WERI-Rb-1 (cell line): ENCODE results near the gene SCN4A.
"Not testable (repeated sequence)": the region's sequence is repeated elsewhere in the genome, so short reads cannot be mapped to it uniquely, and the experiment has no call there.

Source experiments
- DNase-seq: peaks from one replicate; pipeline ENCODE4 v3.0.0-alpha.2; 2020
- H3K27ac ChIP-seq: fragments of 250-450 bp; sonication (Bioruptor Pico); 2 replicates; pipeline ENCODE4 v1.5.1; 2020; ENCODE audit warnings: mild to moderate bottlenecking, moderate library complexity
- H3K27me3 ChIP-seq: fragments of 250-450 bp; sonication (Bioruptor Pico); 2 replicates; pipeline ENCODE4 v1.5.1; 2021; ENCODE audit warnings: mild to moderate bottlenecking, low read depth, moderate library complexity; ENCODE audit not compliant: insufficient read depth, severe bottlenecking
- H3K36me3 ChIP-seq: fragments of 250-450 bp; sonication (Bioruptor Pico); 2 replicates; pipeline ENCODE4 v1.5.1; 2020; ENCODE audit warnings: mild to moderate bottlenecking, moderate library complexity
- H3K4me3 ChIP-seq: 2 replicates; pipeline ENCODE4 v1.5.1; 2011; ENCODE audit warnings: low read depth, mild to moderate bottlenecking, control low read depth, low read length
- H3K9me3 ChIP-seq: fragments of 250-450 bp; sonication (Bioruptor Pico); 2 replicates; pipeline ENCODE4 v1.5.1; 2021; ENCODE audit warnings: mild to moderate bottlenecking, moderate library complexity; ENCODE audit not compliant: severe bottlenecking
- TF ChIP-seq, protein P1 (sequence below): IDR thresholded peaks from 2 replicates; pipeline ENCODE4 v1.5.1; 2011; ENCODE audit warnings: low read depth, mild to moderate bottlenecking, control low read depth, inconsistent platforms, low read length

SCN4A gene

DNA sequence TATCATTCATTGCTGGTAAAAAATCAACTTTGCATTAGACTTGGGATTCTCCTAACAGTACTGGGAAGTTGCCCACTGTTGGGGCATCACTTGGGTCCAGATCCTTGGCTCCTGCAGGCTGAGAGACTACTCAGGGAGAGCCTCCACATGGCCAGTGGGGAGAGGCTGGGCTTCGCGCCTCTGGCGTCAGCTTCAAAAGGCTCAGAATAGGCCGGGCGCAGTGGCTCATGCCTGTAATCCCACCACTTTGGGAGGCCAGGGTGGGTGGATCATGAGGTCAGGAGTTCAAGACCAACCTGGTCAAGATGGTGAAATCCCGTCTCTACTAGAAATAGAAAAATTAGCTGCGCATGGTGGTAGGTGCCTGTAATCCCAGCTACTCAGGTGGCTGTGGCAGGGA is 58.2 kb downstream of the SCN4A start:
- no peaks in the 10 kb centered on the region for H3K9me3 ChIP-seq
- DNase-seq, result no peak
- no peaks in the 10 kb centered on the region for H3K27me3 ChIP-seq
- no peak overlapping the region for H3K27ac ChIP-seq
- H3K4me3 ChIP-seq, result no peak overlapping the region
- H3K36me3 ChIP-seq, result no peaks in the 10 kb centered on the region
- TF ChIP-seq, protein P1, sequence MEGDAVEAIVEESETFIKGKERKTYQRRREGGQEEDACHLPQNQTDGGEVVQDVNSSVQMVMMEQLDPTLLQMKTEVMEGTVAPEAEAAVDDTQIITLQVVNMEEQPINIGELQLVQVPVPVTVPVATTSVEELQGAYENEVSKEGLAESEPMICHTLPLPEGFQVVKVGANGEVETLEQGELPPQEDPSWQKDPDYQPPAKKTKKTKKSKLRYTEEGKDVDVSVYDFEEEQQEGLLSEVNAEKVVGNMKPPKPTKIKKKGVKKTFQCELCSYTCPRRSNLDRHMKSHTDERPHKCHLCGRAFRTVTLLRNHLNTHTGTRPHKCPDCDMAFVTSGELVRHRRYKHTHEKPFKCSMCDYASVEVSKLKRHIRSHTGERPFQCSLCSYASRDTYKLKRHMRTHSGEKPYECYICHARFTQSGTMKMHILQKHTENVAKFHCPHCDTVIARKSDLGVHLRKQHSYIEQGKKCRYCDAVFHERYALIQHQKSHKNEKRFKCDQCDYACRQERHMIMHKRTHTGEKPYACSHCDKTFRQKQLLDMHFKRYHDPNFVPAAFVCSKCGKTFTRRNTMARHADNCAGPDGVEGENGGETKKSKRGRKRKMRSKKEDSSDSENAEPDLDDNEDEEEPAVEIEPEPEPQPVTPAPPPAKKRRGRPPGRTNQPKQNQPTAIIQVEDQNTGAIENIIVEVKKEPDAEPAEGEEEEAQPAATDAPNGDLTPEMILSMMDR, result no peak

DNA sequence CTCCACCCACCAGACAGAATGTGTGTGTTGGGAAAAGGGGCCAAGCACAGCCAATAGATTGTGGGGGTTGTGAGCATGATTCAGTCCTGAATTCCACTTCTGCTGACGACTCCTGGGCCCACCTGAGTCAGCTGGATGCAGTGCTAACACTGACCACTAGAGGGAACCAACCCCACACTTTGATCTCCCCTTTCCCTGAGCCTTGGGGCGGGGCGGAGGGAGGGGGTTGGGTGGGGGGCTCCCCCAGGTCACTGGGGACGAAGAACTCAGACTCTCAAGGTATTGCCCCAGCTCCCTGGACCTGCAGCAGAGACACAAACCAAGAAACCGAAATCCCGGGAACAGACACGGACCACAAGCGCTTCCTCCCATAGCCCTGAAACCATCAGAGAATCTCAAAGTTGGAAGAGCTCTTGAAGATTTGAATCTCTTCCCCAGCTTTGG is 61.0 kb downstream of the SCN4A start:
- no peaks in the 10 kb centered on the region for H3K36me3 ChIP-seq
- peak; percentile 71 for DNase-seq
- H3K9me3 ChIP-seq, result no peaks in the 10 kb centered on the region
- TF ChIP-seq, protein P1, result peak; percentile 81
- H3K27ac ChIP-seq, result no peak overlapping the region
- no peaks in the 10 kb centered on the region for H3K27me3 ChIP-seq
- no peak overlapping the region for H3K4me3 ChIP-seq

DNA sequence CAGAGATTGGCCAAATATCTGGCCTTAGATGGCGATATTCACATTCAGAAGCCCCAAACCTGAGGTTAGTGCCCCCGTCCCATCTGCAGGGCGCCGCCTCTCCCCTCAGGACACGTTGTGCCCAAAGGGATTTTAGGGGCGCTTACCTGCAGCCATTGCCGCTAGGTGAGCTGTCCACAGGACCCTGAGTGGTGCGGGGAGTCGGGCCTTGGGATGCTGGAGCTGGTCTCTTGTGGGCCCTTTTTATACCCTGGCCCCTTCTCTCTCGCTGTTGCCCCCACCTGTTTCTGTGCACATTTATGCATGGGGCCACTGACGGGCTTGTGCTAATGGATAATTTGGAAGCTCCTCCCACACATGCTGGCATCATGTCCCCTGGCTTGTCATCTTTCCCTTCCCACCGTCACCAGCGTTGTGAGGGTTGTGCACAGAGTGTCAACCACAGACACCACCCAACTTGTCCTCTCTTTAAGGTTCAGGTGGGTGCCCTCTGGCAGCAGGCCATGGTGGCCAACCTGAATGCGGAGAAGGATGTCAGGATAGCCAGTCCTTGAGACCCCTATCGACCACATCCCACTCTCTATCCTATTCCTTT is 61.6 kb downstream of the SCN4A start, which contains the start of gene CSHL1:
TSS of gene CSHL1 (minus strand) at position 218 of the 595 bp plus-strand sequence. CDS start at position 156, 62 bp downstream.
- DNase-seq, result no peak
- no peak within 1 kb of the TSS for H3K4me3 ChIP-seq
- H3K36me3 ChIP-seq, result no peaks in the 10 kb centered on the region
- TF ChIP-seq, protein P1, result no peak
- no peak within 1 kb of the TSS for H3K27ac ChIP-seq
- no peaks in the 10 kb centered on the region for H3K9me3 ChIP-seq
- H3K27me3 ChIP-seq, result no peaks in the 10 kb centered on the region

DNA sequence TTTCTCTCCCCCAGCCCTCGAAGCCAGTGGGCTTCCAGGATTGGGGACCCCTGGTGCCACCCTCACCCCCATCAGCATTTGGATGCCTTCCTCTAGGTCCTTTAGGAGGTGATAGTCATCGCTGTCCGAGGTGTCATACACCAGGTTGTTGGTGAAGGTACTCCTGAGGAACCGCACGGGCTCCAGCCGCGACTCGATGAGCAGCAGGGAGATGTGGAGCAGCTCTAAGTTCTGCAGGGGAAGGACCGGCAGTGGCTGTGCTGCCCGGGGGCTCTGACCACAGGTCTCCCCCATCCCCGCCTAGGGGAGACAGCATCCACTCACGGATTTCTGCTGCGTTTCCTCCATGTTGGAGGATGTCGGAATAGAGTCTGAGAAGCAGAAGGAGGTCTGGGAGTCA is 62.6 kb downstream of the SCN4A start:
- TF ChIP-seq, protein P1, result no peak
- no peak overlapping the region for H3K27ac ChIP-seq

DNA sequence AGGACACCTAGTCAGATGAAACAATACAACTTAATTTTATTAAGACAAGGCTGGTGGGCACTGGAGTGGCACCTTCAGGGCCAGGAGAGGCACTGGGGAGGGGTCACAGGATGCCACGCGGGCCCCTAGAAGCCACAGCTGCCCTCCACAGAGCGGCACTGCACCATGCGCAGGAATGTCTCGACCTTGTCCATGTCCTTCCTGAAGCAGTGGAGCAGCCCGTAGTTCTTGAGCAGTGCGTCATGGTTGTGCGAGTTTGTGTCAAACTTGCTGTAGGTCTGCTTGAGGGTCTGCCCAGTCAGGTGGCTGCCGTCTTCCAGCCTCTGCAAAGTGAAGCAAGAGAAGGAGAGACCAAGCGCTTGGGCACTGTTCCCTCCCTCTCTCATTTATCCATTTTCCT is 63.1 kb downstream of the SCN4A start:
- not testable (repeated sequence) for H3K9me3 ChIP-seq, DNase-seq, H3K36me3 ChIP-seq

More for the DNA sequence above, 62.6 kb downstream of the SCN4A start:
- Histone ChIP-seq H3K4me3 (no peak overlapping the region), H3K27me3 (no peaks in the 10 kb centered on the region), H3K36me3 (no peaks in the 10 kb centered on the region), H3K9me3 (no peaks in the 10 kb centered on the region)
- DNase-seq, result no peak

DNA sequence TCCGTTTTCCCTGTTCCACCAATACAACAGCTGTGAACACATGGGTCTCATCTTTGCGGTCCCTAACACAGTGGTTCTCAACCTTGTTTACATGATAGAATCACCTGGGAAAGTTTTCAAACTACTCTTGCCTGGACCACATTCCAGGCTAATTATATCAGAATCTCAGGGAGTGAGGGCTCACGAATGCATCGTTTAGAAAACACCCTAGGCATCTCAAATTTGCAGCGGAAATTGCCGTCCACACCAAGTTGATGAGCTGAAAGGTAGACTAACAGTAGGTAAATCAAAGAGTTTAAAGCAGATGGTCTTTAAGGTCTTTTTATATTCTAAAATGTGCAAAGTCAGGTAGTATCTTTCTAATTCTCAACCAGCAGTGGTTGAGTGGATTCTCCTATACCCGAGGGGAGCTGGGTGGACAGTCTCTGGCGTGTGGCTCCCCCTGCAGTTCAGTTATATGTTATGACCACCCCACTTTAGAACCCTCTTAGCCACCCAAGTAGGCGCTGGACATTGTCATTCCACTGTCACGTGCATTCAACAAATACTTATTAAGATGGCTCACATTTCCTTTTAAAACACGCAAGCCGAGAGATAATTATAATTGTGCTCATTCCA is 65.4 kb downstream of the SCN4A start:
- not testable (repeated sequence) for H3K9me3 ChIP-seq, H3K36me3 ChIP-seq, H3K27ac ChIP-seq, H3K4me3 ChIP-seq, H3K27me3 ChIP-seq
- TF ChIP-seq, protein P1, result peak; percentile 59
- DNase-seq, result peak; percentile 81

More for the DNA sequence above, 63.1 kb downstream of the SCN4A start:
- H3K27ac ChIP-seq, H3K4me3 ChIP-seq, H3K27me3 ChIP-seq: not testable (repeated sequence)

DNA sequence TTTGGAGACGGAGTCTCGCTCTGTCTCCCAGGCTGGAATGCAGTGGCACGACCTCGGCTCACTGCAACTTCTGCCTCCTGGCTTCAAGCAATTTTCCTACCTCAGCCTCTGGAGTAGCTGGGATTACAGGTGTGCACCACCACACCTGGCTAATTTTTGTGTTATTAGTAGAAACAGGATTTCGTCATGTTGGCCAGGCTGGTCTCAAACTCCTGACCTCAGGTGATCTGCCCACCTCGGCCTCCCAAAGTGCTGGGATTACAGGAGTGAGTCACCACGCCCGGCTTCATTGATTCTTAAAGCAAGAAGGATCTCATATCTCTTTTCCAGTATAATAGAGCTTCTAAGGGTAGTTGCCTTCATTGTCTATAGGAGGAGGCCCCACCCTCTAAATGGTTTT is 67.9 kb downstream of the SCN4A start:
- H3K36me3 ChIP-seq, H3K27ac ChIP-seq, H3K27me3 ChIP-seq, H3K9me3 ChIP-seq, DNase-seq, H3K4me3 ChIP-seq: not testable (repeated sequence)
